Stimulated activated CD8-positive, alpha-beta memory T cell treated with anti-CD3 and anti-CD28 coated beads, Interleukin-7, amount 100 ng/mL, for 1 hour (primary cell): ENCODE data around the gene WWOX.

Source experiments
- DNase-seq, 2 donors: peaks; one replicate each; pipeline ENCODE4 v3.0.0-alpha.2; 2020; ENCODE audit warnings: low read depth in 2 of 2

The WWOX gene

GRCh38 chr16:79136955-79137354, 1037.5 kb downstream of the WWOX start:
- no peak for DNase-seq

DNA sequence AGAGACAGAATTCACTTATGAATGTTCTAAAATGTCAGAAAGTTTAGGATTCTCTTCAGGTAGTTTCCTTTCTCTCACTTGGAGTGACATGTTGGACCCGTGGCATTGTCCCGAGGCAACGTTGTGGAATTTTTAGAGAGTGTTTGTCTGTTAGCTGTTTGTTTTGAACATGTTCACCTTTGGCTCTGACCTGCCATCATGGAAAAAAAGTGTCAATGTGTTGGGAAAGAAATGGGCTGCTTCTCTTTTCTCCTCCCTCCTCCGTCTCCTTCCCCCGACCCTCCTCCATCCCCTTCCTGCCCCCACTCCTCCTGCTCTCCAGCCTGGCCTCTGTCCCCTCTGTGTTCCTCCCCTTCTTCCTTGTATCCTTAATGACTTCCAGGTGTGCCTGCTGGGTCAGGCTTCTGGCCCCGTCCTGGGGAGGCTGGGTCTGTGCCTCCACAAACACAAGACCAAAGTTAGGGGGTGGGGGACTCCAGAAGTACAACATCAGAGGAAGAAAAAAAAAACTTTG, 1038.0 kb downstream of the WWOX start:
- DNase-seq: no peak

GRCh38 chr16:79139799-79140198, 1040.3 kb downstream of the WWOX start:
- DNase-seq: no peak

- DNase-seq: no peak
Measured at GRCh38 chr16:79143026-79143425, 1043.6 kb downstream of the WWOX start.

DNA sequence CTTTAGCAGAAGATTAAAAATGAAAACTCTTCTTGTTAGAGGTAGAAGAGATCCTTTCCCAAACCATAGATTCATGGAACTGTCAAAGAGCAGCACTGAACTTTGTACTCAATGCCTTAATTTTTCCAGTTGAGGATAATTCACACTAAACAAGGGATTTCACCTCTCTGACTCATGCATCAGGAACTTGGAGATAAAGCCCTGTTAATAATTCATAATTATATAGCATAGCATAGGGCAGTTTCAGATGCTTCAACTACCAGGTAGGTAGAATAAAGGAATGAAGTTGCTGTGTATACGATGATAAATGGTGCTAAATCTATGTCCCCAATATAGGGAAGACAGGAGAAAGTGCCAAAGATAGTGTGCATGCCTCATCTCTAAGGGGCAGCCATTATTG, 1050.7 kb downstream of the WWOX start:
- no peak for DNase-seq

GRCh38 chr16:79150632-79151310, 1051.3 kb downstream of the WWOX start:
- DNase-seq: no peak

GRCh38 chr16:79154086-79154485, 1054.6 kb downstream of the WWOX start:
- no peak for DNase-seq

GRCh38 chr16:79155471-79155870, 1056.0 kb downstream of the WWOX start:
- DNase-seq: no peak

GRCh38 chr16:79155904-79156303, 1056.5 kb downstream of the WWOX start:
- no peak for DNase-seq

DNA sequence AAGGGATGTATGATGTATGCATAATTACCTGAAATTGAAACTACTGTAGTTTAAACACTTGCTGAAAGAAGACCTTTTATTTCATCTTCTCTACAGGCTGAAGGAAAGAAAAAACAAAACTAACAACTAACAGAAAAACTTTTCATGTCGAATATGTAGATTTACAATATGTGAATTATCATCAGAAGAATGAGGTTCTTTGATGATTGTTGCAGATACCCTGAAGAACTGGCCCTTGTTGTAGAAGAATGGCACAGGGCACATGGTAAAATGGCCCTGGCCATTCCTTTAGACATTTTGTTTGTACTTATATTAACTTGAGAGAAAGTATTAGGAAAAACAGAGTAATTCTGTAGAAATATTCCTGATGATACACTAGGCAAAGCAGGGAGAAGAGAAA, 1057.3 kb downstream of the WWOX start:
- no peak for DNase-seq

DNA sequence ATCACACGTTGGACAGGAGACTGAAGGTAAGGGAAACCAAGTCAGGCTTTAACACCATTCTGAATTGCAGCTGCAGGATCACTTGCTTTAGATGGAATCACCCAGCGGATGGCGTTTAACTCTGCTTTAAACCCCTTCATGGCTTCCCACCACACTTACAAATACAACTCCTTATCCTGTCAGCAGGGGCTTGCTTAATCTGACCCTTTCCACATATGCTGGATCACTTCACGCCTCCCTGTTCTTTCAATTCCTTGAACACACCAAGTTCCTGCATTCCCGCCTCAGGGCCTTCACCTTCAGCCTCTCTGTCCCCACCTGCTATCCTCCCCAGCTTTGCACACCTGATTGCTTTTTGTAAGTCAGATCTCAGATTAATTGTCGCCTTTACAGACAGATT, 1058.9 kb downstream of the WWOX start:
- DNase-seq: no peak

- DNase-seq: no peak
Measured at GRCh38 chr16:79159261-79160049, 1060.0 kb downstream of the WWOX start.

GRCh38 chr16:79162977-79163376, 1063.5 kb downstream of the WWOX start:
- no peak for DNase-seq

- DNase-seq: no peak
Measured at GRCh38 chr16:79163691-79164387, 1064.4 kb downstream of the WWOX start.

DNA sequence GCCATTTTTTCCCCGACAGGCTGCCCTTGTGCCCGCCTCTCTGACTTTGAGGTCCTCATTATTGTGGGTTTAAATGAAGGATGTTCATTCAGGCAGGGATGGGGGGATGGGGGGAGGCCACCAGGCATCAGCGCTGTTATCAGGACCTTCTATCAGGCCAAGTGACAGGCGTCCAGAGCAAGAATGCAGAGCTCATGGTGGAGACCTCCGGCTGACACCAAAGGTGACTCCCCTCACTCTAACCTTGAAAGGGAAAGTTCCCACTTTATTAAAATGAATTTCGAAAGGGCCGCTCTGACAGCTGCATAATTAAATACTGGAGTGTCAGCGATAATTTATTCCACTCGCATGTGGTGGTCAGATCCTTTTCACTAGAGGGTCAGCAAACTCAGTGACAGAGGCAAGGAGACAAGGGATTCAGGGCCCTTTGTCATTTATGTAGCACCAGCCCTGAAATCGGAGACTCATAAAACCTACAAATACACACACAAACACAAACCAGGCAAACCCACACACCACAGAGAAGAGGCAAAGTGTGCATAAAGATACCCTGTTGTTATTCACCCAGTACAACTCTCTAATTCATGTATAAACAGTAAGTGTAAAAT, 1065.0 kb downstream of the WWOX start:
- DNase-seq: no peak

- no peak for DNase-seq
Measured at GRCh38 chr16:79165079-79165478, 1065.6 kb downstream of the WWOX start.

- DNase-seq: no peak
Measured at GRCh38 chr16:79165506-79165905, 1066.1 kb downstream of the WWOX start.

GRCh38 chr16:79167893-79168292, 1068.4 kb downstream of the WWOX start:
- no peak for DNase-seq

- DNase-seq: no peak
Measured at GRCh38 chr16:79168321-79168720, 1068.9 kb downstream of the WWOX start.

DNA sequence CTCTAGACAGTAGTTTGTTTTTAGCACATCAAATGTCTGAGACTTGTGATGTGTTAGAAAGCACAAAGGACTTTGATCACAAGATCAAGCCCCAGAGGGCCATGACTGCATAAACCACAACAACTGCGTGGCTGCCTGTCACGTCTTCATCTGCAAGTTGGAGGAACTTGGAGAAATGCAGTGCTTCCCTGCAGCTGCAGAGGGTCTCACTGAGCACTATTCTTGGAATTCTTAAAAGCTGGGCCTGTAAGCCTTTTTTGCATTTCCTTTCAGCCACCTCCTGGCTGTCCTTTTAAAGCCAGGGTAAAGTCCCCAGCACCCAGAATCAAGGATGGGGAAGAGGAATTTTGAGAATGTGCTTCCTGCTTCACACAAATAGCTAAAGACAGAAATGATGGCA, 1069.8 kb downstream of the WWOX start:
- DNase-seq: no peak

DNA sequence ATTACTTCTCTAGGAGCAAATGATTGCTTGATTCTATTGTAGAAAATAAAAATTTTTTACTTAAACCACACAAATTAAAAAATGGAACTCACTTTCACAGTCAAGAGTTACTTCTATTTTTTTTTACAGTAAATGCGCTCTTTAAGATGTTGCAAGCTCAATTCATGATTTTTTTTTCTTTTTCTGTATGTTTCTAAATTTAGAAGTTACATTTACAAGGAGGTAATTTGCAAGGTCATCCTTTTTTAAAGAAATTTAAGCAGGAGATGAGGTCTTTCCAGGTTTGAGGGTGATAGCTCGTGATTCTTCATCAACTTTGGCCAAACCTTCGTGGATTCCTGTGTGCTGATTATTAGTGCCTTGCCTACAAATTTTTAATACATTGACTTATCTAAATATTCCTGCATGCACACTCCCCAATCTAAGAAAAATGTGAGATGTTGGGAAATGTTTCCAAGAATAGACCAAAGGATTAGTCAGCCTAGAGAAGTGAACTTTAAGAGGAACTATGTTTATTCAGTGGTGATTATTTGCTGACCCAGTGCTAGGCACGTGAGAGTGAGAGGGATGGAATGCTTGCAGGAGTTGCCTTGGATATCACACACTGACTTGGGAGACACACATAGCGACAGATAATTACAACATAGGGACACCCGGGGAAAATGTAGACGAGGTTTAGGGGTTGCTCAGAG, 1071.2 kb downstream of the WWOX start:
- DNase-seq: no peak

DNA sequence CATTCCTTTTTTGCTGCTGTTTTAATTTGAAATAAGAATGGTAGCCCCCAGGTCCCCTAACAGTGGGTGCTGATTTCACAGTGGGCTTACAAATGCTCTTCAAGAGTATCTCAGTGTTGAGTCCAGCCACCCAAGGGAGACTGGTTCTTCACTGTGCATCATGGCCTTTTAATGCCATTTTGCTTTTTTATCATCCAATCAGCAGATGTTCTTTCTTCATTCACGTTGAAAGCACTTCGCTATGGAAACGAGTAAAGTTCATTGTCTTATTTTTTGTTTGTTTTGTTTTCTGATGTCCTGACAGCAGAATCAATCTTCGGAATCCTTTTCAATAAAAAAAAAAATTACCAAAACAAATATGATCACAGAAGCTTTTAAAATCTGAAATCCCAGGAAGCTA, 1072.0 kb downstream of the WWOX start:
- DNase-seq: no peak
